ENCODE data around the gene UTP4. TPM values are rescaled to one million over a fixed set of nuclear protein-coding genes. Genes with fewer than 3 reads are reported as not detected.
"Not testable (repeated sequence)": the region's sequence is repeated elsewhere in the genome, so short reads cannot be mapped to it uniquely, and the experiment has no call there.

Gene UTP4
- total RNA-seq, 1 experiment from 2014 or later = 31.6 TPM

GRCh38 chr16:69127966-69128510 lies 4.4 kb upstream of the UTP4 start:
- Histone ChIP-seq H3K27ac (ENCODE audit: low read length) (no peak overlapping the region), H3K36me3 (ENCODE audit: insufficient read depth, low read length) (no peaks in the 10 kb centered on the region; the same call in 1 of the 2 replicates), H3K4me1 (ENCODE audit: low read length) (peaks cover 11% of the 10 kb centered on the region), H3K9ac (ENCODE audit: low read length) (no peak overlapping the region), H3K27me3 (ENCODE audit: low read length) (no peaks in the 10 kb centered on the region), H2AFZ (ENCODE audit: low read length) (no peak overlapping the region), H3K79me2 (ENCODE audit: low read length) (peaks cover 89% of the 10 kb centered on the region), H4K20me1 (ENCODE audit: insufficient read depth, low read depth, low read length) (peaks cover 17% of the 10 kb centered on the region), H3K9me2 (replicated peaks; ENCODE audit: insufficient read depth, low read length) (no peaks in the 10 kb centered on the region), H3K4me2 (ENCODE audit: low read depth, low read length, poor library complexity, severe bottlenecking) (no peak overlapping the region), H3K4me3 (ENCODE audit: low read length) (no peak overlapping the region), H3K9me3 (ENCODE audit: low read length) (no peaks in the 10 kb centered on the region)
- DNase-seq = no peak

GRCh38 chr16:69130461-69130860 lies 2.0 kb upstream of the UTP4 start:
- peak overlapping the region; percentile 99; the same call in 1 of the 2 replicates for H3K9ac ChIP-seq (ENCODE audit: low read length)
- peaks cover 23% of the 10 kb centered on the region for H3K4me1 ChIP-seq (ENCODE audit: low read length)
- H3K79me2 ChIP-seq (ENCODE audit: low read length) = peaks cover 90% of the 10 kb centered on the region
- H3K27ac ChIP-seq (ENCODE audit: low read length) = peak overlapping the region; percentile 89
- peaks cover 22% of the 10 kb centered on the region for H4K20me1 ChIP-seq (ENCODE audit: insufficient read depth, low read depth, low read length)
- no peaks in the 10 kb centered on the region for H3K27me3 ChIP-seq (ENCODE audit: low read length)
- no peak for DNase-seq
- H3K9me3 ChIP-seq (ENCODE audit: low read length) = no peaks in the 10 kb centered on the region
- H3K9me2 ChIP-seq (replicated peaks; ENCODE audit: insufficient read depth, low read length) = no peaks in the 10 kb centered on the region
- H3K36me3 ChIP-seq (ENCODE audit: insufficient read depth, low read length) = peaks cover 12% of the 10 kb centered on the region; the same call in 1 of the 2 replicates
- peak overlapping the region; percentile 87; the same call in 1 of the 2 replicates for H3K4me3 ChIP-seq (ENCODE audit: low read length)
- H2AFZ ChIP-seq (ENCODE audit: low read length) = no peak overlapping the region
- peak overlapping the region; percentile 75 for H3K4me2 ChIP-seq (ENCODE audit: low read depth, low read length, poor library complexity, severe bottlenecking)

GRCh38 chr16:69131167-69131838 lies 1.1 kb upstream of the UTP4 start:
- H3K9me2 ChIP-seq (replicated peaks; ENCODE audit: insufficient read depth, low read length) = no peaks in the 10 kb centered on the region
- H2AFZ ChIP-seq (ENCODE audit: low read length) = no peak overlapping the region
- peak overlapping the region; percentile 89 for H3K27ac ChIP-seq (ENCODE audit: low read length)
- peak overlapping the region; percentile 75 for H3K4me2 ChIP-seq (ENCODE audit: low read depth, low read length, poor library complexity, severe bottlenecking)
- H3K36me3 ChIP-seq (ENCODE audit: insufficient read depth, low read length) = peaks cover 17% of the 10 kb centered on the region; the same call in 1 of the 2 replicates
- peaks cover 23% of the 10 kb centered on the region for H3K4me1 ChIP-seq (ENCODE audit: low read length)
- peaks cover 20% of the 10 kb centered on the region for H4K20me1 ChIP-seq (ENCODE audit: insufficient read depth, low read depth, low read length)
- peak overlapping the region; percentile 87 for H3K4me3 ChIP-seq (ENCODE audit: low read length)
- peaks cover 90% of the 10 kb centered on the region for H3K79me2 ChIP-seq (ENCODE audit: low read length)
- no peaks in the 10 kb centered on the region for H3K27me3 ChIP-seq (ENCODE audit: low read length)
- peak; percentile 71 for DNase-seq
- H3K9me3 ChIP-seq (ENCODE audit: low read length) = no peaks in the 10 kb centered on the region
- peak overlapping the region; percentile 99 for H3K9ac ChIP-seq (ENCODE audit: low read length)

- Histone ChIP-seq H3K9me3 (ENCODE audit: low read length) (no peaks in the 10 kb centered on the region), H3K4me2 (ENCODE audit: low read depth, low read length, poor library complexity, severe bottlenecking) (peak overlapping the region; percentile 75), H3K9ac (ENCODE audit: low read length) (peak overlapping the region; percentile 99), H3K27ac (ENCODE audit: low read length) (peak overlapping the region; percentile 89), H3K36me3 (ENCODE audit: insufficient read depth, low read length) (peaks cover 24% of the 10 kb centered on the region; the same call in 1 of the 2 replicates), H2AFZ (ENCODE audit: low read length) (no peak overlapping the region), H3K4me1 (ENCODE audit: low read length) (peaks cover 23% of the 10 kb centered on the region), H3K9me2 (replicated peaks; ENCODE audit: insufficient read depth, low read length) (no peaks in the 10 kb centered on the region), H3K4me3 (ENCODE audit: low read length) (peak overlapping the region; percentile 87), H3K79me2 (ENCODE audit: low read length) (peaks cover 91% of the 10 kb centered on the region), H3K27me3 (ENCODE audit: low read length) (no peaks in the 10 kb centered on the region), H4K20me1 (ENCODE audit: insufficient read depth, low read depth, low read length) (peaks cover 20% of the 10 kb centered on the region)
- peak; percentile 92 for DNase-seq
Measured at GRCh38 chr16:69131839-69132423, 518 bp upstream of the UTP4 start.

GRCh38 chr16:69133373-69133954 lies 1.0 kb downstream of the UTP4 start:
- Histone ChIP-seq H3K4me2 (ENCODE audit: low read depth, low read length, poor library complexity, severe bottlenecking) (peak overlapping the region; percentile 88), H3K9ac (ENCODE audit: low read length) (peak overlapping the region; percentile 99), H3K4me3 (ENCODE audit: low read length) (peak overlapping the region; percentile 87), H3K4me1 (ENCODE audit: low read length) (peaks cover 23% of the 10 kb centered on the region), H2AFZ (ENCODE audit: low read length) (no peak overlapping the region), H4K20me1 (ENCODE audit: insufficient read depth, low read depth, low read length) (peaks cover 20% of the 10 kb centered on the region), H3K27me3 (ENCODE audit: low read length) (no peaks in the 10 kb centered on the region), H3K79me2 (ENCODE audit: low read length) (peaks cover 92% of the 10 kb centered on the region), H3K27ac (ENCODE audit: low read length) (peak overlapping the region; percentile 24; the same call in 1 of the 2 replicates), H3K9me3 (ENCODE audit: low read length) (no peaks in the 10 kb centered on the region), H3K9me2 (replicated peaks; ENCODE audit: insufficient read depth, low read length) (no peaks in the 10 kb centered on the region), H3K36me3 (ENCODE audit: insufficient read depth, low read length) (peaks cover 39% of the 10 kb centered on the region; the same call in 1 of the 2 replicates)
- DNase-seq = no peak

GRCh38 chr16:69138608-69139007 lies 6.2 kb downstream of the UTP4 start:
- no peaks in the 10 kb centered on the region for H3K9me2 ChIP-seq (replicated peaks; ENCODE audit: insufficient read depth, low read length)
- H4K20me1 ChIP-seq (ENCODE audit: insufficient read depth, low read depth, low read length) = peaks cover 8% of the 10 kb centered on the region; the same call in 1 of the 2 replicates
- no peak overlapping the region for H3K4me2 ChIP-seq (ENCODE audit: low read depth, low read length, poor library complexity, severe bottlenecking)
- no peak overlapping the region for H3K4me3 ChIP-seq (ENCODE audit: low read length)
- peaks cover 75% of the 10 kb centered on the region for H3K36me3 ChIP-seq (ENCODE audit: insufficient read depth, low read length)
- H3K9ac ChIP-seq (ENCODE audit: low read length) = no peak overlapping the region
- no peaks in the 10 kb centered on the region for H3K27me3 ChIP-seq (ENCODE audit: low read length)
- no peak for DNase-seq
- peaks cover 83% of the 10 kb centered on the region for H3K79me2 ChIP-seq (ENCODE audit: low read length)
- no peak overlapping the region for H3K27ac ChIP-seq (ENCODE audit: low read length)
- no peak overlapping the region for H2AFZ ChIP-seq (ENCODE audit: low read length)
- H3K9me3 ChIP-seq (ENCODE audit: low read length) = no peaks in the 10 kb centered on the region
- H3K4me1 ChIP-seq (ENCODE audit: low read length) = peaks cover 8% of the 10 kb centered on the region

GRCh38 chr16:69139464-69139863 lies 7.0 kb downstream of the UTP4 start:
- not testable (repeated sequence) for H3K9me2 ChIP-seq (replicated peaks; ENCODE audit: insufficient read depth, low read length); H3K4me2 ChIP-seq (ENCODE audit: low read depth, low read length, poor library complexity, severe bottlenecking); H2AFZ ChIP-seq (ENCODE audit: low read length); H3K4me1 ChIP-seq (ENCODE audit: low read length); H3K4me3 ChIP-seq (ENCODE audit: low read length); H3K27ac ChIP-seq (ENCODE audit: low read length); H3K9ac ChIP-seq (ENCODE audit: low read length); H4K20me1 ChIP-seq (ENCODE audit: insufficient read depth, low read depth, low read length); DNase-seq; H3K27me3 ChIP-seq (ENCODE audit: low read length); H3K9me3 ChIP-seq (ENCODE audit: low read length)
- H3K36me3 ChIP-seq (ENCODE audit: insufficient read depth, low read length) = peaks cover 70% of the 10 kb centered on the region
- peaks cover 77% of the 10 kb centered on the region for H3K79me2 ChIP-seq (ENCODE audit: low read length)

GRCh38 chr16:69141014-69141413 lies 8.6 kb downstream of the UTP4 start:
- Histone ChIP-seq H2AFZ (ENCODE audit: low read length) (no peak overlapping the region), H3K9ac (ENCODE audit: low read length) (no peak overlapping the region), H3K27me3 (ENCODE audit: low read length) (no peaks in the 10 kb centered on the region), H3K27ac (ENCODE audit: low read length) (no peak overlapping the region), H3K79me2 (ENCODE audit: low read length) (peaks cover 70% of the 10 kb centered on the region), H3K9me2 (replicated peaks; ENCODE audit: insufficient read depth, low read length) (no peaks in the 10 kb centered on the region), H3K4me2 (ENCODE audit: low read depth, low read length, poor library complexity, severe bottlenecking) (no peak overlapping the region), H3K4me1 (ENCODE audit: low read length) (no peaks in the 10 kb centered on the region), H4K20me1 (ENCODE audit: insufficient read depth, low read depth, low read length) (0 out of 2 replicates have a peak, but pooled peaks cover 3% of the 10 kb centered on the region), H3K4me3 (ENCODE audit: low read length) (no peak overlapping the region), H3K36me3 (ENCODE audit: insufficient read depth, low read length) (peaks cover 64% of the 10 kb centered on the region), H3K9me3 (ENCODE audit: low read length) (no peaks in the 10 kb centered on the region)
- DNase-seq = no peak

Data from Karpas-422 (cell line).